H1 (cell line): ENCODE results near the gene FANK1. TPM values are rescaled to one million over a fixed set of nuclear protein-coding genes. Genes with fewer than 3 reads are reported as not detected.

Experiments
- BACH1 ChIP-seq: IDR thresholded peaks from 2 replicates; pipeline ENCODE4 v1.6.1; 2012; ENCODE audit warnings: low read length, improper control_type of control experiment
- CBX8 ChIP-seq: fragments of 300-800, 300-1000 bp; sonication (generic); IDR thresholded peaks from 2 replicates; pipeline ENCODE4 v1.7.1; 2016; ENCODE audit warnings: low read depth, low read length, borderline replicate concordance
- MAFK ChIP-seq: IDR thresholded peaks from 2 replicates; pipeline ENCODE4 v1.6.1; 2012; ENCODE audit warnings: low read depth, mild to moderate bottlenecking, improper control_type of control experiment, low read length
- NANOG ChIP-seq: IDR thresholded peaks from 2 replicates; pipeline ENCODE4 v1.6.1; 2011; ENCODE audit warnings: low read length, low read depth, mild to moderate bottlenecking, inconsistent platforms; ENCODE audit not compliant: insufficient read depth, poor library complexity, severe bottlenecking
- SRF ChIP-seq: IDR thresholded peaks from 2 replicates; pipeline ENCODE4 v1.6.1; 2011; ENCODE audit warnings: mild to moderate bottlenecking, low read depth, low read length, moderate library complexity
- polyA plus RNA-seq, 7 experiments: library from polyadenylated mRNA; depleted of rRNA in 3 of 7; stranded (reverse) in 5 of 7; unstranded in 2 of 7; fragments of >200 nt in 5 of 7; fragments of 200-250 nt in 2 of 7; gene quantifications; 1 replicate in 5 of 7; 2 replicates in 1 of 7; 4 replicates in 1 of 7; pipeline versions ENCODE4 v1.2.1 to v1.2.3, GENCODE V29; 2011 to 2013; ENCODE audit warnings: missing spikeins in 2 of 7, mixed read lengths in 2 of 7
- total RNA-seq: library from RNA; stranded (reverse); fragmentation: NEBNext Ultra II Directional; extraction: Animal tissue kit (Norgen Biotek cat#: 25700); gene quantifications from 2 replicates; pipeline ENCODE4 v1.2.1, GENCODE V29; 2021

FANK1 gene
- total and polyA plus RNA-seq, 2 of the 8 experiments (the other 6 are each of a cell fraction or from before 2014, with no cell fraction given) = 1.2 TPM; not detected in 1

- TF ChIP-seq NANOG = no peak
- no peak for TF ChIP-seq MAFK
- TF ChIP-seq BACH1 = no peak
- TF ChIP-seq SRF = no peak
- TF ChIP-seq CBX8 = no peak
- TF ChIP-seq, all 59 proteins: peak for 0
Observed at GRCh38 chr10:125992254-125992653, 95.9 kb downstream of the FANK1 start (continued).
